ENCODE measurements around the gene USF3.

USF3 gene

DNA sequence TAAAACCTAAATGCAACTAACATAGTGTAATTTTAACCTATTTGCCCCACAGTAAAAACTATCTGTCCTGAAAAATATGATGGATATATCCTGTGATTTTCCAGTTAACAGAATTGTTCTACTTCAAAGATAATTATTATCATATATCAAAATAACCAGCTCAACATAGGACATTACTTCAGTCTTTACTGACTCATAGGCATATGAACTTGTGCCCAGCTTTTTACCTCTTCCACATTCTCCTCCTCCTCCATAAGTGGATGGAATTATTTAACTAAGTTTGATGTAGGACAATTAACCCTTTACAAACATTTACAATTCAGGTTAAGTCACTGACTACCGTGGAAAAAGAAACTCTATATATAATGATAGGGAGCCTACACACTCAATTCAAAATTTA, 22.9 kb upstream of the USF3 start:
- ATAC-seq (no peak), DNase-seq (ENCODE audit: low spot score in 2 of 2) (no peak)
- peaks cover 9% of the 10 kb centered on the region for H3K4me1 Mint-ChIP-seq
- H3K4me3 Mint-ChIP-seq = no peak overlapping the region
- no peaks in the 10 kb centered on the region for H3K9me3 Mint-ChIP-seq
- no peak overlapping the region for H3K27ac Mint-ChIP-seq
- peaks cover 63% of the 10 kb centered on the region for H3K36me3 Mint-ChIP-seq

DNA sequence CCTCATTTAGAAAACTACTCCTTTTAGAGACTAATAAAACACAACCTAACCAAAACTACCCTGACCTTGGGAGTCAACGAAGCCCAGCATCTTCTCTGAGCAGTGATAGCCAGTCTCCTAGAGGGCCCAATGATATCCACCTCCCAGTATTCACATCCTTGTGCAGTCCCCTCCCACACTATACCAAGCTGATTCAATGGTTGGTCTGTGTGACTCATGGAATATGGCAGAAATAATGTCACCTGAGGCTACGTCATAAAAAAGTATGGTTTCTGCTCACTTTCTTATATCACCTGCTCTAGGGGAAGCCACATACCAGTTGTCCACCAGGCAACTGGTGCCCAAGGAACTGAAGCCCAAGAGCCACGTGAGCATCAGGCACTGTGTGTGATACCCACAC, 21.4 kb upstream of the USF3 start:
- no peaks in the 10 kb centered on the region for H3K9me3 Mint-ChIP-seq
- no peak overlapping the region for H3K4me3 Mint-ChIP-seq
- peak overlapping the region; percentile 74 for H3K27ac Mint-ChIP-seq
- peaks cover 9% of the 10 kb centered on the region for H3K4me1 Mint-ChIP-seq
- H3K36me3 Mint-ChIP-seq = peaks cover 48% of the 10 kb centered on the region
- DNase-seq (ENCODE audit: low spot score in 2 of 2) (no peak), ATAC-seq (peak; percentile 95)

DNA sequence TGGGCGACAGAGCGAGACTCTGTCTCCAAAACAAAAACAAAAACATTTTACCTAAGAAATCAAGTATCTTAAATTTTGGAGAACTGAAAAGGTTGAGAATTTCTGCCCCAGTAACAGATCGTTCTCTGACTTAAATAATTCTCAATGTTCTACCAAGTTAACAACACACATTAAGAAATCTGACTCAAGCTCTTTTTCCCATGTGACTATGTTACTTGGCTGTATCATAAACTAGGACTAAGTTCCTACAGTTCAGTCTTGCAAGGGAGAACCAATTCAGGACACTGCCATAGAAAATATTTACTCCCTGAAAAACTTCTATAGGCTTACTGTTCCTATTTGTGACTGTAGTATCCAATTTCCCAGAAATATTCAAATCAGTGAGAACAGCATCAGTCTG, 20.9 kb upstream of the USF3 start:
- Mint-ChIP-seq H3K36me3 (peaks cover 43% of the 10 kb centered on the region), H3K4me1 (peaks cover 13% of the 10 kb centered on the region), H3K4me3 (no peak overlapping the region), H3K9me3 (no peaks in the 10 kb centered on the region), H3K27ac (peak overlapping the region; percentile 74)
- DNase-seq (ENCODE audit: low spot score in 2 of 2) = no peak
- ATAC-seq = no peak

DNA sequence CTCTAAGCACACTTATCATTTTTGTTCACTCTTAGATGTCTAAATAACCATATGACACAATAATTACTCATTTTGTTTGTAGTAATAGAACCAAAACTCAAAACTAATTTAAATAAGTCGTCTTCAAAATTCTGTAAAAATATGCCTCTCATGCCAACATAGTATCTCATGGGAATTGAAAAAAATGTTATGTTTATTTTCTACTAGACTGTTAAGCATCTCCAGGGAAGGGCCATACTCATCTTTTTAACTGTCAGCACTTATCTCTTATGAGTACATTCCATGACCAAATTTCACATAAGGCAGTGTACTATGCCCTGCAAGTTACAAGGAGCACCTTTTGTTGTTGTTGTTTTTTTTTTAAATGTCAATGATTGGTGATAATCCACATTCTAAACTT, 18.3 kb upstream of the USF3 start:
- H3K9me3 Mint-ChIP-seq = no peaks in the 10 kb centered on the region
- H3K27ac Mint-ChIP-seq = no peak overlapping the region
- H3K4me1 Mint-ChIP-seq = peaks cover 16% of the 10 kb centered on the region
- no peak for ATAC-seq
- H3K4me3 Mint-ChIP-seq = no peak overlapping the region
- DNase-seq (ENCODE audit: low spot score in 2 of 2) = no peak
- H3K36me3 Mint-ChIP-seq = peaks cover 17% of the 10 kb centered on the region

DNA sequence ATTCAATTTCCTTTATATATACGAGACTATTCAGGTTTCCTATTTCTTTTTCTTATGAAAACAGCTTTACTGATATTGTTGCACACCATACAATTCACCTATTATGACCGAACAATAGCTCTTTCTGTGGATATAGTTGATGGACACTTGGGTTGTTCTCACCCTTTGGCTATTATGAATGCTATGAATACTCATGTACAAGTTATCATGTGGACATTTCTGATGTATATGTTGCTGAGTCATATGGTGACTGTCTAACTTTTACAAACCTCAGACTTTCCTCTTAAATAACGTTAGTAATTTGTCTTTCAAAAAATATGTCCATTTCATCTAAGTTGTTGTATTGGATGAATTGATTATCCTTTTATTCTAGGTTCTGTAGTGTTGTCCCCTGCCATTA, 15.7 kb upstream of the USF3 start:
- DNase-seq (ENCODE audit: low spot score in 2 of 2) (no peak), ATAC-seq (peak; percentile 74)
- Mint-ChIP-seq H3K4me3 (no peak overlapping the region), H3K4me1 (peaks cover 7% of the 10 kb centered on the region), H3K27ac (no peak overlapping the region), H3K36me3 (no peaks in the 10 kb centered on the region), H3K9me3 (no peaks in the 10 kb centered on the region)

DNA sequence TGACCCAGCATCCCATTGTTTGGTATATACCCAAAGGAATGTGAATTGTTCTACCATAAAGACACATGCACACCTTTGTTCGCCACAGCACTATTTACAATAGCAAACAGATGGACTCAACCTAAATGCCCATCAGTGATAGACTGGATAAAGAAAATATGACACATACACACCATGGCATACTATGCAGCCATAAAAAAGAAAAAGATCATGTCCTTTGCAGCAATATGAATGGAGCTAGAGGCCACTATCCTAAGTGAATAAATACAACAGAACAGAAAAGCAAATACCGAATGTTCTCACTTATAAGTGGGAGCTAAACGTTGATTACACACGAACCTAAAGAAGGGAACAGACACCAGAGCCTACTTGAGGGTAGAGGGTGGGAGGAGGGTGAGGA, 11.4 kb upstream of the USF3 start:
- Mint-ChIP-seq H3K4me1 (peaks cover 7% of the 10 kb centered on the region), H3K27ac (no peak overlapping the region), H3K4me3 (no peak overlapping the region), H3K9me3 (no peaks in the 10 kb centered on the region), H3K36me3 (no peaks in the 10 kb centered on the region)
- DNase-seq (ENCODE audit: low spot score in 2 of 2) (no peak), ATAC-seq (no peak)

DNA sequence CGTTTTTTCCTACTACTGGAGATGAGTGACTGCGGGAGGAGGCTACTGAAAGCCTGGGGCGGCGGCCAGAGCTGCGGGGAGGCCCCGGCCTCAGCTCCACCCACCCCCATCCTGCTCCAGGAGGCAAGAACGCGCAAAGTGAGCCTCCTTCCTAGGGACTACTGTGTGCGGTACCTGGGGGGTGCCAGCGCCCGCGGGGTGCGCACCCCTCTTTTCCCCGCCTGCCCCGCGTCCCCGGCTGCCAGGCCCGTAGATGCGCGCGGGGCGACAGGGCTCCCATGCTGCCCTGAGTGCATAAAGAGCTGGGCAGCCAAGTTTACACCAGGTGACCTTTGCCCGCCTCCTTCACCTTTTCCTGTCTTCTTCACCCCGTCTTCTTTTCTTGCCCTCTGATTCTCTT, 2.5 kb upstream of the USF3 start:
- Mint-ChIP-seq H3K27ac (no peak overlapping the region), H3K4me1 (peaks cover 16% of the 10 kb centered on the region), H3K4me3 (no peak overlapping the region), H3K9me3 (no peaks in the 10 kb centered on the region), H3K36me3 (peaks cover 15% of the 10 kb centered on the region)
- ATAC-seq (no peak), DNase-seq (ENCODE audit: low spot score in 2 of 2) (no peak)

DNA sequence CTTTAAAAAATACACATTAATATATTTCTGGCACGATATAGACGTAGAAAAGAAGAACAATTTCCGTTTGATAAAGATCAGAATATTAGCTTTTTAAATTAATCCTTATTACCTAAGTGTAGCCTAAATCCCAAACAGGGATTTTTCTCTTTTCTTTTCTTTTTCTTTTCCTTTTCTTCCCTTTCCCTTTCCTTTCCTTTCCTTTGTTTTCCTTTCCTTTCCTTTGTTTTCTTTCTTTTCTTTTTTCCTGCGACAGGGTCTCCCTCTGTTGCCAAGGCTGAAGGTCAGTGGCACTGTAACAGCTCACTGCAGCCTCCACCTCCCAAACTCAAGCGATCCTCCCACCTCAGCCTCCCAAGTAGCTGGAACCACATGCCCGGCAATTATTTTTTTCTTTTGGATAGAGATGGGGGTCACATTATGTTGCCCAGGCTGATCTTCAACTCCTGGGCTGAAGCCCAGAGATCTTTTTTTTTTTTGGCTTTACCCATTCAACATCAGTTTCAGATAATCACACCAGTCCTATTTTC, 1.8 kb upstream of the USF3 start:
- Mint-ChIP-seq H3K4me3 (no peak overlapping the region), H3K4me1 (peaks cover 23% of the 10 kb centered on the region)

DNA sequence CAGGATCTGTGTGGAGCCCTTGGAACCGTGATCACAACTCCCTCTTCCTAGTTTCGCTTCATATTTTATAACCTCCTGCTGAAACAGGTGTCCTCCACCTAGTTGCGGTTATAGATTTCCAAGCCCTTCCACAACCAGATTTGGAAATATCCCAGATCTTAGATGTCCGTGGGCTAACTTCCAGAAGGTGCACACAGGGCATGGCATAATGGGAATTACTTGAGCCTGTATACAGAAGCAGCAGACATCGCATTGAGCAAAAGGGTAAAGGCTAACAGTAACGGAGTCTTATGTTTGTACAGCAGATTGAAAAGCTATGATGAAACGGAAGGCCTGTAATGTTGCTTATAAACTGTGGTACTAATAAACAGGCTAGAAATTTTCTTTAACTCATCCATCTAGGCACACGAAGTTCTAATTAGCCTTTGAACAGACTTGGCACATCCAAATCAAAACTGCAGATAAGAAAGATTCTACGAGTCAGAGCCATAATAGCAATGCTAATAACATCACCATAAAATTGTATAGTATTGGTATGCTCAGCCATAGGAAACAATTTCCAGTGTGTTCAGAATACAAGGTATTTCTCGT, 1.2 kb upstream of the USF3 start:
- Mint-ChIP-seq H3K9me3 (no peaks in the 10 kb centered on the region), H3K4me1 (peaks cover 25% of the 10 kb centered on the region), H3K4me3 (no peak overlapping the region), H3K27ac (no peak overlapping the region), H3K36me3 (peaks cover 15% of the 10 kb centered on the region)
- DNase-seq (ENCODE audit: low spot score in 2 of 2) = no peak
- ATAC-seq = no peak

More for the DNA sequence above, 1.8 kb upstream of the USF3 start:
- Mint-ChIP-seq H3K36me3 (peaks cover 15% of the 10 kb centered on the region), H3K9me3 (no peaks in the 10 kb centered on the region), H3K27ac (no peak overlapping the region)
- DNase-seq (ENCODE audit: low spot score in 2 of 2) (no peak), ATAC-seq (no peak)

DNA sequence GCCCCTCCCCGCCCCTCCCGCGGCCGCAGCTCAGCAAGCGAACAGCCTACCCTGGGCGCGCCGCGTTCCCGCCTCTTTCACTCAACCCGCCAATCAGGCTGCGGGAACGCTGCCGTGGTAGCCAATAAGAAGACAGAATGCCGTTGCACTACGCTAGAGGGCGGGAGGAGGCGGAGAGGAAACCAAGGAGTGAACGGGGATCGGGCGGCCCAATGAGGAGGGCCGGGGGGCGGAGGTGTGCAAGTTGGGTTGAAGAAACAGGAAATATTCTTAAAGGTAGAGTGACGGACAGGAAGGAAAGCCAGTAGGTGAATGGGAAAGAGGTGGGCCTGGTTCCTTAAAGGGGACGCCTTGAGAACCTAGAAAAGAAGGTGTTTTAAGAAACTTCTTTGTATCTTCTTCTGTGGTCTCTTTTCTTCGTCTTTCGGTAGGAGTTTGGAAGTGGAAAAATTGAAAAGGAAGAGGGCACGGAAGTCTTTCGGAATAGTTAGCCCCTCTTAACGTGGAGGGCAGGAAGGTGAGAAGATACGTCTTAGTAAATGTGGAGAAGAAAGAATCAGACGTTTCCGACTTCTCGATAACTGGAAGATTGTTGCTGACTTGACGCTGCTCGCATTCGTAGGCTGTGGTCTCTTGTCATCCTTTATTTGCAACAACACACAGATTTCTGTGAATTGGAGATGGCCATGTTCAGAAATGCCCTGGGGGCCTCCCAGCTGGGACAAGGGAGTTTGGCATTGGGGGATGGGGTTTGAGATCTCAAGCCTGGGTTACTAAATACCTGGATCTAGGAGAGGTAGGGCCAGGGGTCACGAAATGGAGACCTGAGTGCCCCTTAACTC, 437 bp upstream of the USF3 start:
- Mint-ChIP-seq H3K27ac (no peak overlapping the region), H3K4me3 (no peak overlapping the region)
- peak; percentile 92 for ATAC-seq

DNA sequence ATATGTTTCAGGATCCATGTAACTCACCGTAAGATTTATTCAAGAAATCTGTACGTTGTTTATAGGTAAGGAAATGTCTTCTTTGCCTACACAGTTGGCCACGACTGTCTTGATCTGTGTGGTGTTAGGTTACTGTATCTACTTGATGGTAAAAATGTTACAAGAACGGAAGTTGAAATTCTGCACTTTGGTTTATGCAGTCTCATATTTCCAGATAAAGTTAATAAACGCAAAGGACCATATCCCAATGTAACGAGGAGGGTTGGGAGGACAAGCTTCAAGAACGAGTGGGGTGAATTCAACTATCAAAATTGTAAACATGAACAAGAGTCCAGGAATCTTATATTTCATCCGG, 1.0 kb downstream of the USF3 start:
- ATAC-seq (no peak), DNase-seq (ENCODE audit: low spot score in 2 of 2) (no peak)
- peaks cover 15% of the 10 kb centered on the region for H3K36me3 Mint-ChIP-seq
- no peak overlapping the region for H3K4me3 Mint-ChIP-seq
- no peaks in the 10 kb centered on the region for H3K9me3 Mint-ChIP-seq
- peaks cover 25% of the 10 kb centered on the region for H3K4me1 Mint-ChIP-seq
- H3K27ac Mint-ChIP-seq = peak overlapping the region; percentile 94

More for the DNA sequence above, 437 bp upstream of the USF3 start:
- Mint-ChIP-seq H3K36me3 (peaks cover 15% of the 10 kb centered on the region), H3K4me1 (peaks cover 25% of the 10 kb centered on the region), H3K9me3 (no peaks in the 10 kb centered on the region)
- peak; percentile 97 to 99 for DNase-seq (ENCODE audit: low spot score in 2 of 2)

DNA sequence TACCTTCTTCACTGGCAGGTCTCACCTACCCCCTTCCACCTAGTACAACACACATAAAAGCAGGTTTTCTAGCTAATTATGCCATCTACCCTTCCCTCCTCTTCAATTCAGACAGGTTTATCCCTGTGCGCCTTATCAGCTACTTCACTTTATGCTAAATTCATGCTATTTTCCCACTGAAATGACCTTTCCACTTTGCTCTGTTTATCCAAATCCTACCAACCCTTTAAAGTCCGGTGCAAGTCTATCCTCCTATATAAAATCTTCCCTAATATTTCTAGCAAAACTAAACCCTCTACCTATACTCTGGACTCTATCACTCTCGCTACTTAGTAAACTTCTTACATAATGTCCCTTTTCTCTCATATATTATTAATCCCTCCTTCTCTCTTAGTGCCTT, 6.0 kb downstream of the USF3 start:
- no peak overlapping the region for H3K4me3 Mint-ChIP-seq
- DNase-seq (ENCODE audit: low spot score in 2 of 2) (no peak), ATAC-seq (no peak)
- H3K9me3 Mint-ChIP-seq = no peaks in the 10 kb centered on the region
- H3K27ac Mint-ChIP-seq = no peak overlapping the region
- peaks cover 4% of the 10 kb centered on the region for H3K36me3 Mint-ChIP-seq
- peaks cover 20% of the 10 kb centered on the region for H3K4me1 Mint-ChIP-seq

DNA sequence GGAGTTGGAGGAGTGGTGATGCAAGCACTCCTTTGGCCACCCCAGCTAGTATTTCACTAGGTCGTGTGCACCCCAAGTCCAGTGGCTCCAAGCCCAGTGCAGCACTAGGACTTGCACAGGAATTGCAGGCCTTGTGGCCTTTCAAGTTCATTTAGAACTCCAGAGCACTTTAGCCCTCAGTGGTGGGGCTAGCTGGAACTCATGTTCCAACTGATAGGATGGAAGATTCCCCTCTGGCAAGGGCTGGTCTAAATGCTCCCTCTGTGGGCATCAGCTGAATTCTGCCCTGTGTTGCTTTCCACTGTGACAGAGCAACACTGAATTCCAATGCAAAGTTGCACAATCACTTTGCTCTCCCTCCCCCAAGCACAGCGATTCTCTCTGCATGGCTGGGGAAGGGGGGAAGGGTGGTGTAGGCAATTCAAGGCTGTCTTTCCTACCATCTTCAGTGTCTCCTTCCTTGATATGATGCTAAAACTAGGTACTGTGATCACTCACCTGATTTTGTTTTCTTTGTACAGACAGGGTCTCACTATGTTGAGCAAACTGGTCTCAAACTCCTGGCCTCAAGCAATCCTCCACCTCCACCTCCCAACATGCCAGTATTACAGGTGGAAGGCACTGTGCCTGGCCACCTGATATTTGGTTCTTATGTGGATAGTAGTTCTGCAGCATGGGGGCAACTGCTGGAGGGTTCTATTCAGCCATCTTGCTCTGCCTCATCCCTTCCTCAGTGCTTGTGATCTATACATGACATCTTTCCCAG, 10.3 kb downstream of the USF3 start:
- no peak overlapping the region for H3K27ac Mint-ChIP-seq
- DNase-seq (ENCODE audit: low spot score in 2 of 2) (no peak), ATAC-seq (no peak)
- no peaks in the 10 kb centered on the region for H3K36me3 Mint-ChIP-seq
- H3K9me3 Mint-ChIP-seq = peaks cover 10% of the 10 kb centered on the region
- no peak overlapping the region for H3K4me3 Mint-ChIP-seq
- H3K4me1 Mint-ChIP-seq = no peaks in the 10 kb centered on the region

DNA sequence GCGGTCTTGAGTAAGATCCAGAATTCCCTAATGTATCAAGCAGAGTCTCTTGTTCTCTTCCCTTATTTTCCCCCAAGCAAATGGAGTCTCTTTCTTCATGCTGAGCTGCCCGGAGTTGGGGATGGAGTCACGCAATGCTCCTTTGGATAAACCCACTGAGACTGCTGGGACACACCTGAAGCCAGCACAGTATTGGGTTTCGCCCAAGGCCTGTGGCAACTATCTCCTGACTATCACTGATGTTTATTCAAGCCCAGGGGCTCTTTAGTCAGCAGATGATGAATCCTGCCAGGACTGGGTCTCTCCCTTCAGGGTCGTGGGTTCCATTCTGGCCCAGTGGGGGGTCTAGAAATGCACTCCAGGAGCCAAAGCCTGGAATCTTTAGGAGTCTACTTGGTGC, 11.3 kb downstream of the USF3 start:
- Mint-ChIP-seq H3K27ac (no peak overlapping the region), H3K36me3 (no peaks in the 10 kb centered on the region), H3K4me1 (no peaks in the 10 kb centered on the region), H3K4me3 (no peak overlapping the region), H3K9me3 (peaks cover 10% of the 10 kb centered on the region)
- DNase-seq (ENCODE audit: low spot score in 2 of 2) (no peak), ATAC-seq (no peak)

DNA sequence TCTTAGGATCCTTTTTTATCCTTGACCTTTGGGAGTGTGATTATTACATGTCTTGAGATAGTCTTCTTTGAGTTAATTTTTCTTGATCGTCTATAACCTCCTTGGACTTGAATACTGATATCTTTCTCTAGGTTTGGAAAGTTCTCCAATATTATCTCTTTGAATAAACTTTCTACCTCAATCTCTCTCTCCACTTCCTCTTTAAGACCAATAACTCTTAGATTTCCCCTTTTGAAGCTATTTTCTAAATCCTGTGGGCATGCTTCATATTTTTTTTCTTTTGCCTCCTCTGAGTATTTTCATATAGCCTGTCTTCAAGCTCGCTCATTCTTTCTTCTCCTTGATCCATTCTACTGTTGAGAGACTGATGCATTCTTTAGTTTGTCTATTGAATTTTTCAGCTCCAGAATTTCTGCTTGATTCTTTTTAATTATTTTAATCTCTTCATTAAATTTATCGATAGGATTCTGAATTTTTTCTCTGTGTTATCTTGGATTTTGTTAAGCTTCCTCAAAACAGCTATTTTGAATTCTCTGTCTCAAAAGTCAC, 12.1 kb downstream of the USF3 start:
- Mint-ChIP-seq H3K27ac (no peak overlapping the region), H3K4me3 (no peak overlapping the region), H3K36me3 (no peaks in the 10 kb centered on the region), H3K4me1 (no peaks in the 10 kb centered on the region), H3K9me3 (peaks cover 10% of the 10 kb centered on the region)
- DNase-seq (ENCODE audit: low spot score in 2 of 2) (no peak), ATAC-seq (no peak)
